ENCODE results near the gene NOL3.

Gene NOL3

DNA sequence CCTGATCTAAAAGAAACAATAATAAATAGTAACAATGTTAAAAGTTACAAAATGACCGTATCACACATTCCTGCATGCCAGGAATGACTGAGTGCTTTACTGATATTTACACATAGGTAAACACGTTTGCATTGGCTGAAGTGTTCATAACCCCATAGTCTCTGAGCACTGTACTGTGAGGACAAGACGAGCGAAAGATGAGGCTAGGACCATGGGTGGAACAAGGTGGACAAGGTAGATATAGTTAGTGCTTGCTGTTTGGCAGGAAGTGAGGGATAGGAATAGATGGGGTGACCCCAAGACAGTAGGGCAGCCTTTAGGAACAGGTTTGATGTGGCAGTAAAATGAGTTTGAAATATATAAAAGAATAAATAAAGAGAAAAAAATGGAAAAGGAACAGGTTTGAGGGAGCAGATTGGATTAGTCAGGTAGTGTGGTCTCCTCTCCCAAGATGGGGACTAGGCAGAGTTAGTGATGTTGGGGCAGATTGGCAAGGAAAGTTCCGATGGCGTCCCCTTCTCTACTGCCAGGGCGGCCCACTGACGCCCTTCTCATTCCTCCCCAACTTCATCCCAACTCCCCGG, 21.2 kb downstream of the NOL3 start:
- Histone ChIP-seq H3K79me2 (ENCODE audit: insufficient read depth, low read length) (peaks cover 45% of the 10 kb centered on the region), H4K20me1 (ENCODE audit: insufficient read depth, low read length, poor library complexity, severe bottlenecking) (peaks cover 29% of the 10 kb centered on the region), H3K9me2 (replicated peaks; ENCODE audit: low read depth, low read length) (no peaks in the 10 kb centered on the region), H3K4me1 (ENCODE audit: insufficient read depth, low read length, poor library complexity, severe bottlenecking) (peaks cover 16% of the 10 kb centered on the region), H3K9ac (ENCODE audit: low read depth, low read length, poor library complexity, severe bottlenecking) (peak overlapping the region; percentile 94), H3K36me3 (ENCODE audit: insufficient read depth, low read length) (peaks cover 21% of the 10 kb centered on the region; the same call in 1 of the 2 replicates), H3F3A (ENCODE audit: low read depth) (no peaks in the 10 kb centered on the region), H2AFZ (ENCODE audit: low read length) (peak overlapping the region; percentile 71; the same call in 1 of the 2 replicates), H3K27me3 (ENCODE audit: insufficient read depth, low read length, poor library complexity, severe bottlenecking) (no peaks in the 10 kb centered on the region), H3K4me3 (ENCODE audit: low read length, poor library complexity, severe bottlenecking) (peak overlapping the region; percentile 98), H3K4me2 (ENCODE audit: low read depth, low read length, poor library complexity, severe bottlenecking) (peak overlapping the region; percentile 53), H3K9me3 (ENCODE audit: insufficient read depth, low read depth, low read length) (no peaks in the 10 kb centered on the region)
- no peak for TF ChIP-seq EZH2phosphoT487 (IDR thresholded peaks at IDR 0.05; ENCODE audit: borderline replicate concordance)
- TF ChIP-seq, protein P1, sequence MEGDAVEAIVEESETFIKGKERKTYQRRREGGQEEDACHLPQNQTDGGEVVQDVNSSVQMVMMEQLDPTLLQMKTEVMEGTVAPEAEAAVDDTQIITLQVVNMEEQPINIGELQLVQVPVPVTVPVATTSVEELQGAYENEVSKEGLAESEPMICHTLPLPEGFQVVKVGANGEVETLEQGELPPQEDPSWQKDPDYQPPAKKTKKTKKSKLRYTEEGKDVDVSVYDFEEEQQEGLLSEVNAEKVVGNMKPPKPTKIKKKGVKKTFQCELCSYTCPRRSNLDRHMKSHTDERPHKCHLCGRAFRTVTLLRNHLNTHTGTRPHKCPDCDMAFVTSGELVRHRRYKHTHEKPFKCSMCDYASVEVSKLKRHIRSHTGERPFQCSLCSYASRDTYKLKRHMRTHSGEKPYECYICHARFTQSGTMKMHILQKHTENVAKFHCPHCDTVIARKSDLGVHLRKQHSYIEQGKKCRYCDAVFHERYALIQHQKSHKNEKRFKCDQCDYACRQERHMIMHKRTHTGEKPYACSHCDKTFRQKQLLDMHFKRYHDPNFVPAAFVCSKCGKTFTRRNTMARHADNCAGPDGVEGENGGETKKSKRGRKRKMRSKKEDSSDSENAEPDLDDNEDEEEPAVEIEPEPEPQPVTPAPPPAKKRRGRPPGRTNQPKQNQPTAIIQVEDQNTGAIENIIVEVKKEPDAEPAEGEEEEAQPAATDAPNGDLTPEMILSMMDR (conservative IDR thresholded peaks at IDR 0.05; ENCODE audit: low read length), result no peak

- H3K9me2 ChIP-seq (replicated peaks; ENCODE audit: low read depth, low read length), result no peaks in the 10 kb centered on the region
- peaks cover 50% of the 10 kb centered on the region for H3K79me2 ChIP-seq (ENCODE audit: insufficient read depth, low read length)
- no peaks in the 10 kb centered on the region for H3F3A ChIP-seq (ENCODE audit: low read depth)
- no peaks in the 10 kb centered on the region for H3K27me3 ChIP-seq (ENCODE audit: insufficient read depth, low read length, poor library complexity, severe bottlenecking)
- TF ChIP-seq, protein P1 (conservative IDR thresholded peaks at IDR 0.05; ENCODE audit: low read length), result no peak
- TF ChIP-seq EZH2phosphoT487 (IDR thresholded peaks at IDR 0.05; ENCODE audit: borderline replicate concordance), result no peak
- H4K20me1 ChIP-seq (ENCODE audit: insufficient read depth, low read length, poor library complexity, severe bottlenecking), result peaks cover 32% of the 10 kb centered on the region
- peak within 1 kb of the TSS; percentile 97 for H3K4me2 ChIP-seq (ENCODE audit: low read depth, low read length, poor library complexity, severe bottlenecking)
- peak within 1 kb of the TSS; percentile 98 for H3K4me3 ChIP-seq (ENCODE audit: low read length, poor library complexity, severe bottlenecking)
- peak within 1 kb of the TSS; percentile 71 for H2AFZ ChIP-seq (ENCODE audit: low read length)
- H3K4me1 ChIP-seq (ENCODE audit: insufficient read depth, low read length, poor library complexity, severe bottlenecking), result peaks cover 21% of the 10 kb centered on the region
- peak within 1 kb of the TSS; percentile 94 for H3K9ac ChIP-seq (ENCODE audit: low read depth, low read length, poor library complexity, severe bottlenecking)
- no peaks in the 10 kb centered on the region for H3K9me3 ChIP-seq (ENCODE audit: insufficient read depth, low read depth, low read length)
- peaks cover 28% of the 10 kb centered on the region; the same call in 1 of the 2 replicates for H3K36me3 ChIP-seq (ENCODE audit: insufficient read depth, low read length)
Measured at GRCh38 chr16:67191995-67192681, 21.8 kb downstream of the NOL3 start, which contains the start of gene E2F4. TSS of gene E2F4 (plus strand) at chr16:67192155. CDS start at chr16:67192228, 73 bp downstream.

DNA sequence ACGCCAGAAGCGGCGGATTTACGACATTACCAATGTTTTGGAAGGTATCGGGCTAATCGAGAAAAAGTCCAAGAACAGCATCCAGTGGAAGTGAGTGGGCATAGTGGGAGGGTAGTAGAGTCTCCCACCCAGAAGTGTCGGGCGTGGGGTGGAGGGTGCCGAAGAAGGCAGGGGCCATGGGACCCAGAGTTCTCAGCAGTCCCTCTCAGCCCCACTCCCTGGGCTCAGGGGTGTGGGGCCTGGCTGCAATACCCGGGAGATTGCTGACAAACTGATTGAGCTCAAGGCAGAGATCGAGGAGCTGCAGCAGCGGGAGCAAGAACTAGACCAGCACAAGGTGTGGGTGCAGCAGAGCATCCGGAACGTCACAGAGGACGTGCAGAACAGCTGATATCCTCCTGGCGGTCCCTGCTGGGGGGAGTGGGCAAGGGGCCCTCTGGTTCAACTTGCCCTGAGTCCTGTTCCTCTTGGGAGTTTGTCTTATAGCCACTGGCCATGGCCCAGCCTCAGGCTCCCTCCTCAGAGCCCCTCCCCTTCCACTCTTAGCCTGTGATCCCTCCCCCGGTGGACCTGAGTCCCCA, 22.5 kb downstream of the NOL3 start:
- H4K20me1 ChIP-seq (ENCODE audit: insufficient read depth, low read length, poor library complexity, severe bottlenecking), result peaks cover 32% of the 10 kb centered on the region
- peak overlapping the region; percentile 97 for H3K4me2 ChIP-seq (ENCODE audit: low read depth, low read length, poor library complexity, severe bottlenecking)
- peaks cover 21% of the 10 kb centered on the region for H3K4me1 ChIP-seq (ENCODE audit: insufficient read depth, low read length, poor library complexity, severe bottlenecking)
- no peaks in the 10 kb centered on the region for H3K9me2 ChIP-seq (replicated peaks; ENCODE audit: low read depth, low read length)
- peak overlapping the region; percentile 94 for H3K9ac ChIP-seq (ENCODE audit: low read depth, low read length, poor library complexity, severe bottlenecking)
- no peaks in the 10 kb centered on the region for H3F3A ChIP-seq (ENCODE audit: low read depth)
- peaks cover 33% of the 10 kb centered on the region; the same call in 1 of the 2 replicates for H3K36me3 ChIP-seq (ENCODE audit: insufficient read depth, low read length)
- H2AFZ ChIP-seq (ENCODE audit: low read length), result no peak overlapping the region
- H3K27me3 ChIP-seq (ENCODE audit: insufficient read depth, low read length, poor library complexity, severe bottlenecking), result no peaks in the 10 kb centered on the region
- H3K4me3 ChIP-seq (ENCODE audit: low read length, poor library complexity, severe bottlenecking), result peak overlapping the region; percentile 98
- no peaks in the 10 kb centered on the region for H3K9me3 ChIP-seq (ENCODE audit: insufficient read depth, low read depth, low read length)
- peaks cover 50% of the 10 kb centered on the region for H3K79me2 ChIP-seq (ENCODE audit: insufficient read depth, low read length)
- TF ChIP-seq, protein P1 (conservative IDR thresholded peaks at IDR 0.05; ENCODE audit: low read length), result no peak
- no peak for TF ChIP-seq EZH2phosphoT487 (IDR thresholded peaks at IDR 0.05; ENCODE audit: borderline replicate concordance)
